OCI-LY7 (cell line): ENCODE results near the gene TEDC1. TPM values are rescaled to one million over a fixed set of nuclear protein-coding genes. Genes with fewer than 3 reads are reported as not detected.
A peak's percentile ranks its signal among the peaks of the same experiment; 100 is the strongest.

Experiments
- BruUV-seq: library from RNA; stranded (reverse); fragments of 400-500 nt; replicated peaks from 2 replicates; lab custom pipeline; 2021; lab: Mats Ljungman, UMichigan
- CTCF ChIA-PET: fragments of 300-600 bp; sonication (Branson Sonifier 250); formaldehyde crosslinking; loops from one replicate; lab custom pipeline; 2022; ENCODE audit warnings: antibody characterized with exemption; ENCODE audit not compliant: unreplicated experiment; lab: Charles Lee
- POLR2A ChIA-PET: fragments of 300-600 bp; sonication (Branson Sonifier 250); formaldehyde crosslinking; loops from one replicate; lab custom pipeline; 2022; ENCODE audit warnings: antibody characterized with exemption; lab: Charles Lee
- DNase-seq: peaks from one replicate; pipeline ENCODE4 v3.0.0-alpha.2; 2015; ENCODE audit warnings: low spot score
- H2AFZ ChIP-seq: fragments of 200-600 bp; sonication (generic), shearing (Covaris generic); 2 replicates; pipeline ENCODE4 v1.6.1; 2014; ENCODE audit warnings: mild to moderate bottlenecking, antibody characterized with exemption, low read length, moderate library complexity
- H3K27ac ChIP-seq: fragments of 200-600 bp; sonication (generic); 2 replicates; pipeline ENCODE4 v1.5.1; 2014; ENCODE audit warnings: mixed run types, low read depth, mild to moderate bottlenecking, moderate library complexity, low read length, inconsistent platforms; ENCODE audit not compliant: poor library complexity, severe bottlenecking
- H3K36me3 ChIP-seq: fragments of 200-600 bp; sonication (generic); 2 replicates; pipeline ENCODE4 v1.6.1; 2014; ENCODE audit warnings: mild to moderate bottlenecking, antibody characterized with exemption, low read length, moderate library complexity, mixed read lengths; ENCODE audit not compliant: insufficient read depth
- H3K4me1 ChIP-seq: fragments of 200-600 bp; sonication (generic); 2 replicates; pipeline ENCODE4 v1.5.1; 2014; ENCODE audit warnings: mild to moderate bottlenecking, low read length; ENCODE audit not compliant: insufficient read depth, poor library complexity, severe bottlenecking
- H3K4me2 ChIP-seq: fragments of 200-600 bp; sonication (generic); 2 replicates; pipeline ENCODE4 v1.6.1; 2014; ENCODE audit warnings: mild to moderate bottlenecking, low read length
- H3K4me3 ChIP-seq: fragments of 200-600 bp; sonication (generic); 2 replicates; pipeline ENCODE4 v1.5.1; 2014; ENCODE audit warnings: mild to moderate bottlenecking, low read depth, low read length; ENCODE audit not compliant: poor library complexity, severe bottlenecking
- H3K79me2 ChIP-seq: fragments of 200-600 bp; sonication (generic); 2 replicates; pipeline ENCODE4 v1.6.1; 2016; ENCODE audit warnings: low read depth, mild to moderate bottlenecking, low read length, moderate library complexity, mixed read lengths; ENCODE audit not compliant: insufficient read depth
- H3K9me2 ChIP-seq: fragments of 200-600 bp; sonication (generic); 2 replicates; pipeline ENCODE4 v1.6.1; 2016; ENCODE audit warnings: mild to moderate bottlenecking, low read length, mixed read lengths; ENCODE audit not compliant: insufficient read depth
- H3K9me3 ChIP-seq: fragments of 200-600 bp; sonication (generic); 2 replicates; pipeline ENCODE4 v1.6.1; 2014; ENCODE audit warnings: mild to moderate bottlenecking, mixed run types, low read length, mixed read lengths
- H4K20me1 ChIP-seq: fragments of 200-600 bp; sonication (generic); 2 replicates; pipeline ENCODE4 v1.6.1; 2014; ENCODE audit warnings: mild to moderate bottlenecking, antibody characterized with exemption, low read length, moderate library complexity, mixed read lengths; ENCODE audit not compliant: insufficient read depth
- EZH2phosphoT487 ChIP-seq: fragments of 200-600 bp; sonication (generic); IDR thresholded peaks from 2 replicates; pipeline ENCODE4 v1.6.1; 2018; ENCODE audit warnings: low read depth, borderline replicate concordance, mild to moderate bottlenecking, mixed run types, antibody characterized with exemption, low read length, moderate library complexity, mixed read lengths
- intact Hi-C: fragments of 100-400 bp; cut with micrococcal nuclease; formaldehyde crosslinking; loops from one replicate; pipeline ENCODE4 v1.10.0; 2022; ENCODE audit not compliant: unreplicated experiment
- total RNA-seq, 2 experiments: library from RNA; depleted of rRNA in 1 of 2; stranded (reverse); fragments of >200 nt in 1 of 2; shearing (Covaris generic) in 1 of 2; gene quantifications; 2 replicates each; pipeline ENCODE4 v1.2.3, GENCODE V29; 2014 to 2022
- TF ChIP-seq, protein P1 (sequence below): fragments of 200-600 bp; sonication (generic); conservative IDR thresholded peaks from 2 replicates; pipeline ENCODE4 v1.5.1; 2014; ENCODE audit warnings: mild to moderate bottlenecking, antibody characterized with exemption, low read length, moderate library complexity, mixed read lengths

Gene TEDC1
- total RNA-seq, 2 experiments from 2014 or later, result 53.2 to 55.8 TPM

DNA sequence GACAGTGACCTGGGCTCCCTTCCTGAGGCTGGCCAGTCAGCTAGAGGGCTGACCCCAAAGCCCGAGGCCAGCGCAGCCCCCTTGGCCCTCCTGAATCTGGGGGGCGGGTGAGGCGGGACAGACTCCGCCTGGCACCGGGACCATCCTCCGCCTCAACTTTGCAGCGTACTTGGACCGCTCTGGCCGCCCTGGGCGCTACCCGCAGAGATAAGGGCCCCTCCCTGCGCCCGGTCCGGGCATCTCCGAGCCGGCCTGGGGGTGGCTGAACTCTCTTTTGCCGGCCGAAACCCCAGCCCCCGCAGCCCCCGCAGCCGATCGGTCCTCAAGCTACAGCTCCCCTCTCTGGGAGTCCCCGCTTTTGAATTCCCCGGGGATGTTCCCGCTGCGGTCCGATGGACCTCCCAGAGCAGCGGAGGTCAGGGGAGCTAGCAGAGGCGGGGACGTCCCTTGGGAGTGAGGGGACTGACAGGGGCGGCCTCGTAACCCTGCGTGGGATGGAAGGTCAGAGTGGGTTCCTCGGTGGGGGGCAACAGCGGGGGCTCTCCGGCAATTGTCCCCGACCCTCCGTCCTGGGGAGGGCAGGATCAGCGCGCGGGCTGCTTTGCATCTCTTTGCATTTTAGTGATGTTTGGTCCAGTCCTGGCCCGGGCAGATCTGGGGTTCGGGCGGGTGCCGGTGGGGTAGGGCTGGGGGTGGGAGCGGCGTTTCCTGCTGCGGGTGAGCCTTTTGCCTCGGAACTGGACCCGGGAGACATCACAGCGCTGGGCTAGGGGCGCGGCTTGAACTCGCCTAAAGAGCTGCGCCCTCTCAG is 4.7 kb upstream of the TEDC1 start, which contains the start of gene CRIP1:
TSS of gene CRIP1 (plus strand) at position 724 of the 811 bp plus-strand sequence. CDS start 374 bp downstream, outside the sequence.
- Histone ChIP-seq H3K4me2 (peak within 1 kb of the TSS; percentile 60), H3K79me2 (no peaks in the 10 kb centered on the region), H4K20me1 (no peaks in the 10 kb centered on the region), H3K9me3 (no peaks in the 10 kb centered on the region), H3K4me3 (peak within 1 kb of the TSS; percentile 35), H3K9me2 (no peaks in the 10 kb centered on the region), H3K27ac (no peak within 1 kb of the TSS), H3K4me1 (peaks cover 33% of the 10 kb centered on the region), H2AFZ (no peak within 1 kb of the TSS), H3K36me3 (no peaks in the 10 kb centered on the region)
- DNase-seq, result no peak
- TF ChIP-seq, protein P1, sequence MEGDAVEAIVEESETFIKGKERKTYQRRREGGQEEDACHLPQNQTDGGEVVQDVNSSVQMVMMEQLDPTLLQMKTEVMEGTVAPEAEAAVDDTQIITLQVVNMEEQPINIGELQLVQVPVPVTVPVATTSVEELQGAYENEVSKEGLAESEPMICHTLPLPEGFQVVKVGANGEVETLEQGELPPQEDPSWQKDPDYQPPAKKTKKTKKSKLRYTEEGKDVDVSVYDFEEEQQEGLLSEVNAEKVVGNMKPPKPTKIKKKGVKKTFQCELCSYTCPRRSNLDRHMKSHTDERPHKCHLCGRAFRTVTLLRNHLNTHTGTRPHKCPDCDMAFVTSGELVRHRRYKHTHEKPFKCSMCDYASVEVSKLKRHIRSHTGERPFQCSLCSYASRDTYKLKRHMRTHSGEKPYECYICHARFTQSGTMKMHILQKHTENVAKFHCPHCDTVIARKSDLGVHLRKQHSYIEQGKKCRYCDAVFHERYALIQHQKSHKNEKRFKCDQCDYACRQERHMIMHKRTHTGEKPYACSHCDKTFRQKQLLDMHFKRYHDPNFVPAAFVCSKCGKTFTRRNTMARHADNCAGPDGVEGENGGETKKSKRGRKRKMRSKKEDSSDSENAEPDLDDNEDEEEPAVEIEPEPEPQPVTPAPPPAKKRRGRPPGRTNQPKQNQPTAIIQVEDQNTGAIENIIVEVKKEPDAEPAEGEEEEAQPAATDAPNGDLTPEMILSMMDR, result no peak
- no peak for TF ChIP-seq EZH2phosphoT487
- ChIA-PET POLR2A (no interaction called here), CTCF (no interaction called here)
- BruUV-seq, result no TSS peak
- intact Hi-C loops, result no loop called here

DNA sequence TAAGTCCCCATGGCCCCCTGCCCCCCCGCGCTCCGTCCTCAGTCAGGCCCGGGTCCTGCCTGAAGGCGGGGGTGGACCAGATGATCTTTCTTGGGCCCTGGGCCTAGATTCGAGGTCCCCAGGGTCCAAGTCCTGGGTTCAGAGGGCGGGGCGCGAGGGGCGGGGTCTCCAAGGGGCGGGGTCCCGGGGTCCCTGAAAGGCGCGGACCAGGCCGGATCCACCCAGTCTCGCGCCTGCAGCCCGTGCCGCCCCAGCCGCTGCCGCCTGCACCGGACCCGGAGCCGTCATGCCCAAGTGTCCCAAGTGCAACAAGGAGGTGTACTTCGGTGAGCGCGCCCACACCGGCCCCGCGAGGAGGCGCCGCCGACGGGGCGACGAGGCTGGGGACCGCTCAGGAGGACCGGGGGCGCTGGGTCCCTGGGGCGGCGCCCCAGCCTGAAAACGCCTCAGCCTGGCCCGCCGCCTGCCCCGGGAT is 4.0 kb upstream of the TEDC1 start:
- BruUV-seq, result no TSS peak
- CTCF ChIA-PET, result no interaction called here

More for the DNA sequence above, 4.0 kb upstream of the TEDC1 start:
- POLR2A ChIA-PET, result no interaction called here
- no peak for DNase-seq
- H3K4me3 ChIP-seq, result peak overlapping the region; percentile 35
- no peaks in the 10 kb centered on the region for H3K9me3 ChIP-seq
- intact Hi-C loops, result no loop called here
- H3K36me3 ChIP-seq, result peaks cover 1% of the 10 kb centered on the region; the same call in 1 of the 2 replicates
- H3K4me2 ChIP-seq, result peak overlapping the region; percentile 60
- H3K27ac ChIP-seq, result no peak overlapping the region
- no peak overlapping the region for H2AFZ ChIP-seq
- no peak for TF ChIP-seq EZH2phosphoT487
- TF ChIP-seq, protein P1, result no peak
- H4K20me1 ChIP-seq, result no peaks in the 10 kb centered on the region; the same call in 1 of the 2 replicates
- 0 out of 2 replicates have a peak, but pooled peaks cover 4% of the 10 kb centered on the region for H3K79me2 ChIP-seq
- H3K4me1 ChIP-seq, result peaks cover 32% of the 10 kb centered on the region
- H3K9me2 ChIP-seq, result no peaks in the 10 kb centered on the region
